ENCODE data around the gene CATSPER3.
"Not testable (repeated sequence)": the region's sequence is repeated elsewhere in the genome, so short reads cannot be mapped to it uniquely, and the experiment has no call there.

The CATSPER3 gene

GRCh38 chr5:134975078-134975715 is 7.5 kb downstream of the CATSPER3 start:
- ATAC-seq: no peak

GRCh38 chr5:134975843-134976242 is 8.1 kb downstream of the CATSPER3 start:
- no peak for ATAC-seq

GRCh38 chr5:134976841-134977240 is 9.1 kb downstream of the CATSPER3 start:
- no peak for ATAC-seq

GRCh38 chr5:134979416-134979815 is 11.7 kb downstream of the CATSPER3 start:
- no peak for ATAC-seq

- no peak for ATAC-seq
These were observed 14.5 kb downstream of the CATSPER3 start for GRCh38 chr5:134982230-134982629.

- ATAC-seq: no peak
These were observed 21.6 kb downstream of the CATSPER3 start for GRCh38 chr5:134989266-134989830.

GRCh38 chr5:134990183-134990582 is 22.5 kb downstream of the CATSPER3 start:
- not testable (repeated sequence) for ATAC-seq

GRCh38 chr5:134992148-134992547 is 24.4 kb downstream of the CATSPER3 start:
- no peak for ATAC-seq

GRCh38 chr5:134993161-134993560 is 25.5 kb downstream of the CATSPER3 start:
- ATAC-seq: no peak

- no peak for ATAC-seq
These were observed 27.0 kb downstream of the CATSPER3 start for GRCh38 chr5:134994560-134995156.

- ATAC-seq: no peak
These were observed 28.2 kb downstream of the CATSPER3 start for GRCh38 chr5:134995850-134996402.

GRCh38 chr5:134997015-134997414 is 29.3 kb downstream of the CATSPER3 start:
- ATAC-seq: no peak

GRCh38 chr5:134998068-134998467 is 30.4 kb downstream of the CATSPER3 start:
- ATAC-seq: not testable (repeated sequence)

GRCh38 chr5:135004376-135004775 is 36.7 kb downstream of the CATSPER3 start:
- no peak for ATAC-seq

- no peak for ATAC-seq
These were observed 37.4 kb downstream of the CATSPER3 start for GRCh38 chr5:135005076-135005475.

GRCh38 chr5:135007305-135007704 is 39.6 kb downstream of the CATSPER3 start:
- ATAC-seq: no peak

- ATAC-seq: no peak
These were observed 40.1 kb downstream of the CATSPER3 start for GRCh38 chr5:135007749-135008363.

GRCh38 chr5:135008556-135008955 is 40.8 kb downstream of the CATSPER3 start:
- no peak for ATAC-seq

GRCh38 chr5:135008981-135009735 is 41.5 kb downstream of the CATSPER3 start:
- ATAC-seq: no peak

GRCh38 chr5:135009736-135010501 is 42.2 kb downstream of the CATSPER3 start:
- ATAC-seq: no peak

GRCh38 chr5:135010502-135011354 is 43.0 kb downstream of the CATSPER3 start:
- no peak for ATAC-seq
